Uterus (tissue), 2 donors: ENCODE results near the gene LYST.

Source experiments
- CTCF ChIP-seq, 4 experiments: fragments of 200-600 bp in 2 of 4; fragments of 450-650 bp in 2 of 4; sonication (generic) in 2 of 4; IDR thresholded peaks; one replicate each; pipeline ENCODE4 v1.5.1; 2016 to 2019; ENCODE audit warnings: antibody characterized with exemption in 4 of 4, mild to moderate bottlenecking in 2 of 4, moderate library complexity in 1 of 4
- POLR2A ChIP-seq, 2 donors: fragments of 450-650 bp; IDR thresholded peaks; one replicate each; pipeline ENCODE4 v1.6.1; 2016; ENCODE audit warnings: antibody characterized with exemption in 2 of 2, mild to moderate bottlenecking in 1 of 2, moderate library complexity in 1 of 2

DNA sequence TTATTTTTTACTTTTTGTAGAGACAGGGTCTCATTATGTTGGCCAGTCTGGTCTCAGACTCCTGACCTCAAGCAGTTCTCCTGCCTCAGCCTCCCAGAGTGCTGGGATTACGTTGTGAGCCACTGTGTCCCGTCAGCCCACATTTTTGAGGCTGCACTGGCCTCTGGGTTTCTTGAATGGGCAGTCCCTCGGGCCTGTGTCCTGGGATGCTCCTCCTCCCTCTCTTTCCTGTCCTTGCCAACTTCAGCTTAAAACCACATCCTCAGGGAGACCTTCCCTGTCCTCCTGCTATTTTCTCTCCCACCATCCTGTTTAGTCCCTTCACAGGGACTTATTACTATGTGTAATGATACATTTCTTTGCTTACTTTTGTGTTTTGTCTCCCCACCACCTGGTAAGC lies 31.4 kb upstream of the LYST start:
- no peak for TF ChIP-seq CTCF (IDR thresholded peaks at IDR 0.05)
- TF ChIP-seq POLR2A (IDR thresholded peaks at IDR 0.05): no peak
